Thymus (tissue), 11 donors: ENCODE data around the gene ATXN10. TPM values are rescaled to one million over a fixed set of nuclear protein-coding genes. Genes with fewer than 3 reads are reported as not detected.

Experiments
- DNase-seq, 9 donors: peaks; one replicate each; pipeline ENCODE4 v3.0.0-alpha.2; 2013; ENCODE audit warnings: low spot score in 9 of 9, low read depth in 6 of 9, missing footprints in 1 of 9
- H3K27ac ChIP-seq, 2 donors: one replicate each; pipeline ENCODE4 v1.5.1; 2013; ENCODE audit warnings: control low read depth in 1 of 2, low read depth in 1 of 2, low read length in 1 of 2, mild to moderate bottlenecking in 1 of 2, moderate library complexity in 1 of 2
- H3K27me3 ChIP-seq, 2 donors: one replicate each; pipeline ENCODE4 v1.5.1; 2013; ENCODE audit warnings: low read length in 1 of 2; ENCODE audit not compliant: control insufficient read depth in 2 of 2, insufficient read depth in 1 of 2
- H3K36me3 ChIP-seq, 2 donors: one replicate each; pipeline ENCODE4 v1.5.1; 2013; ENCODE audit warnings: low read length in 1 of 2, mild to moderate bottlenecking in 1 of 2, moderate library complexity in 1 of 2; ENCODE audit not compliant: control insufficient read depth in 2 of 2, insufficient read depth in 2 of 2
- H3K4me1 ChIP-seq, 2 donors: one replicate each; pipeline ENCODE4 v1.5.1; 2013; ENCODE audit warnings: low read length in 2 of 2; ENCODE audit not compliant: control insufficient read depth in 2 of 2, insufficient read depth in 2 of 2
- H3K4me3 ChIP-seq, 2 donors: one replicate each; pipeline ENCODE4 v1.5.1; 2013; ENCODE audit warnings: low read length in 2 of 2, control low read depth in 1 of 2, mild to moderate bottlenecking in 1 of 2
- H3K9me3 ChIP-seq, 2 donors: one replicate each; pipeline ENCODE4 v1.5.1; 2013; ENCODE audit warnings: low read length in 1 of 2, mild to moderate bottlenecking in 1 of 2; ENCODE audit not compliant: control insufficient read depth in 2 of 2, insufficient read depth in 1 of 2
- WGBS: extraction: QIAGEN DNeasy Blood & Tissue Kit; methylation state at CpG from one replicate; pipeline ENCODE4 v1.1.7; 2013; 5-methylcytosine and 5-hydroxymethylcytosine counted together
- polyA plus RNA-seq: library from polyadenylated mRNA; stranded (reverse); fragments of 200-250 nt; gene quantifications from one replicate; pipeline ENCODE4 v1.2.3, GENCODE V29; 2013
- total RNA-seq: library from RNA; stranded (reverse); fragments of 120-200 nt; gene quantifications from one replicate; pipeline ENCODE4 v1.2.4, GENCODE V29; 2013
- donor health status: healthy.

Gene ATXN10
- total and polyA plus RNA-seq, 2 donors: 86.7 to 111 TPM

DNA sequence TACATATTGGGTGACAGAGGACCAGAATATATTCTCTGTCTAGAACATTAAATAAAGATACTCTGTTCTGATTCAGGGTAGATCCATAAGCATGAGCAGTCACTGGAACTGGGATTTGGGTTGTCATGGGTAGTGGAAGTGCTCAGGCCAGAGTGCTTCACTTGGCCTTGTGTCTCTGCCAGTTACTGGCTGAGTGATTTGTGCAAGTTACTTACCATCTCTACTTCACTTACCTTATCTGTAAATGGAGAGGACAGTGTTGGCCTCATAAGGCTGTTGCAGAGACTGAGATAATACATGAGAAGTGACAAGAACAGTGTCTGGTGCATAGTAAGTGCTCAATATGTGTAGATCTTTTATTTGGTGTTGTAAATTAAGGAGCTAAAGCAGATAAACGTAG lies 17.6 kb downstream of the ATXN10 start:
- H3K27ac ChIP-seq: no peak overlapping the region
- WGBS: 96% methylated on average over 1 of the region's 1 CpG

DNA sequence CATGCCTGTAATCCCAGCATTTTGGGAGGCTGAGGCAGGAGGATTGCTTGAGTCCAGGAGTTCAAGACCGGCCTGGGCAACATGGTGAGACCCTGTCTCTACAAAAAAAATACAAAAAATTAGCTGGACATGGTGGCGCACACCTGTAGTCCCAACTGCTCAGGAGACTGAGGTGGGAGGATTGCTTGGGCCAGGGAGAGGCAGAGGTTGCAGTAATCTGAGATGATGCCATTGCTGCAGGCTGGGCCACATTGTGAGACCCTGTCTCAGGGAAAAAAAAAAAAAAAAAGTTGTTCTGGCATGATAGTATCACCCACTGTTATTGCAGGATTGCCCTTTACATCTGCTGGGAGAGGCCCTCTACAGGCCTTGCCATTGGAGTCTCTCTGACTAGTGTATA lies 18.4 kb downstream of the ATXN10 start:
- Histone ChIP-seq H3K4me3 (no peak overlapping the region), H3K27ac (no peak overlapping the region), H3K4me1 (no peaks in the 10 kb centered on the region), H3K27me3 (no peaks in the 10 kb centered on the region), H3K9me3 (no peaks in the 10 kb centered on the region), H3K36me3 (peaks cover 16 to 26% of the 10 kb centered on the region in 2 donors)
- DNase-seq: no peak
- over 99% methylated on average over 2 of the region's 2 CpGs for WGBS

More for the DNA sequence above, 17.6 kb downstream of the ATXN10 start:
- Histone ChIP-seq H3K4me1 (peaks cover 0 to 4% of the 10 kb centered on the region in 2 donors), H3K4me3 (no peak overlapping the region), H3K36me3 (peaks cover 11 to 26% of the 10 kb centered on the region in 2 donors), H3K27me3 (no peaks in the 10 kb centered on the region), H3K9me3 (no peaks in the 10 kb centered on the region)
- no peak for DNase-seq

DNA sequence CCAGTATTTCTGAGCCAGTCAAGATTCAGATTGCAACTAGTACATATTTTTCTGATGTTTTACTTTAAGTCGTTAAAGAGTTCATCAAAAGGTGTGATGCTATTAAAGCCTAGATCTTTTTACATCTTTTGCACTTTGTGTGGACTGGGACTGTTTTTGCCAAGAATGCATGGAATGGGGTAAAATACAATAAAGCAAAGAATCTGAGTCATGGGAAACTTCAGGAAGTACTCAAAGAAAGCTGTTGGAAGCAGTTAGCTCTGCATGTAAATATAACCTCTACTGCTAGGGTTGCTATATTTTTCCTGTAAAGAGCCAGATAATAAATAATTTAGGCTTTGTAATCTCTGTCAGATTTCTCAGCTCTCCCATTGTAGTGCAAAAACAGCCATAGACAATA lies 20.9 kb downstream of the ATXN10 start:
- no peaks in the 10 kb centered on the region for H3K27me3 ChIP-seq
- H3K36me3 ChIP-seq: peaks cover 16 to 29% of the 10 kb centered on the region in 2 donors
- no peaks in the 10 kb centered on the region for H3K4me1 ChIP-seq
- DNase-seq: no peak
- no peaks in the 10 kb centered on the region for H3K9me3 ChIP-seq
- H3K27ac ChIP-seq: no peak overlapping the region
- H3K4me3 ChIP-seq: no peak overlapping the region
- WGBS: 95% methylated on average over 1 of the region's 1 CpG

DNA sequence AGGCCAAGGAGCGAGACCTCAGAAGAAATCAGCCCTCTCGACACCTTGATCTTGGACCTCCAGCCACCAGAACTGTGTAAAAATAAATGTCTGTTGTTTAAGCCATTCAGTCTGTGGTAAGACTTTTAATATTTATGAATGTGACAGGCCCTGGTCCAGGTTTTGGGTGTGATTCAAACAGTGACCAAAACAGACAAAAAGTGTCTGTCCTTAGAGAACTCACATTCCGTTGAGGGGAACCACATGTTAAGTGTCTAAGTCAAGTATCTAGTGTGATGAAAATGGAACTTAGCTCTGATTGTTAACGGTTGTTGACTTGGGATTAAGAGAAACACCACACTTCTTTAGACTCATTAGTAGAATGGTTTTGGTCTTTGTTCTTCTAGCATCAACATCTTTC lies 22.2 kb downstream of the ATXN10 start:
- H3K27me3 ChIP-seq: no peaks in the 10 kb centered on the region
- H3K27ac ChIP-seq: no peak overlapping the region
- no peak overlapping the region for H3K4me3 ChIP-seq
- no peak for DNase-seq
- WGBS: 97% methylated on average over 4 of the region's 4 CpGs
- no peaks in the 10 kb centered on the region for H3K4me1 ChIP-seq
- peaks cover 16 to 32% of the 10 kb centered on the region in 2 donors for H3K36me3 ChIP-seq
- H3K9me3 ChIP-seq: no peaks in the 10 kb centered on the region

DNA sequence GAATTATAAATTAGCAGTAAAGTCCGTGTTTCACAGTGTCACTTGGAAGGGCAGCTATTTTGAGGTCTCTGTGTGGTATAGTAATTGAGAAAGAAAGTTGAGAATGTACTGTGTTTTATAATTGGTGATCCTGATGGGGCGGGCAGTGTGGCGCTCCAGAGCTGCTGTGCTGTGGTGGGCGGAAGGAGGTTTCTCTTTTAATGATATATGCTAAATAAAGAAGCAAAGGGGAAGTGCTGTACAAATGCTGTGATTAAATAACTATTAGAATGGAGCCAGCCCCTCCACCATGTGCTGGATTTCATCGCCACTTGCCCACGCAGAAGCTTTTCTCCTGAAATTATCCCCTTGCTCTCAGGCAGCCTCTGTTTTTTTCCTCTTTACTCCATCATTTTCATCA lies 24.6 kb downstream of the ATXN10 start:
- DNase-seq: no peak
- WGBS: 86% methylated on average over 6 of the region's 6 CpGs
- no peaks in the 10 kb centered on the region for H3K4me1 ChIP-seq
- no peaks in the 10 kb centered on the region for H3K9me3 ChIP-seq
- peaks cover 24 to 28% of the 10 kb centered on the region in 2 donors for H3K36me3 ChIP-seq
- H3K4me3 ChIP-seq: no peak overlapping the region
- no peak overlapping the region for H3K27ac ChIP-seq
- H3K27me3 ChIP-seq: no peaks in the 10 kb centered on the region

DNA sequence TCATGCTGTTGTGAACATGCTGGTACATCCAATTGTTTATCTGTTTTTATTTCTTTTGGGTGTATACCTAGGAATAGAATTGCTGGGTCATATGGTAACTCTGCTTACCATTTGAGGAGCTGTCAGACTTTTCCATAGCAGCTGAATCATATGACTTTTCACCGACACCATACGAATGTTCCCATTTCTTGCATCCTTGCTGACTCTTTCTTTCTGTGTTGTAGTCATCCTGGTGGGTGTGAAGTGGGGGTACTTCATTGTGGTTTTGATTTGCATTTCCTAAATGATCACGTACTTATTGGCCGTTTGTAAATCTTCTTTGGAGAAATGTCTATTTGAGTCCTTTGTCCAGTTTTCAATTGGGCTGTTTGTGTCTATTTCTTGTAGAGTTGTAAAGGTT lies 26.5 kb downstream of the ATXN10 start:
- WGBS: 96% methylated on average over 4 of the region's 4 CpGs
- Histone ChIP-seq H3K4me3 (no peak overlapping the region), H3K9me3 (no peaks in the 10 kb centered on the region), H3K27ac (no peak overlapping the region), H3K36me3 (peaks cover 26 to 28% of the 10 kb centered on the region in 2 donors), H3K4me1 (no peaks in the 10 kb centered on the region), H3K27me3 (no peaks in the 10 kb centered on the region)
- no peak for DNase-seq

DNA sequence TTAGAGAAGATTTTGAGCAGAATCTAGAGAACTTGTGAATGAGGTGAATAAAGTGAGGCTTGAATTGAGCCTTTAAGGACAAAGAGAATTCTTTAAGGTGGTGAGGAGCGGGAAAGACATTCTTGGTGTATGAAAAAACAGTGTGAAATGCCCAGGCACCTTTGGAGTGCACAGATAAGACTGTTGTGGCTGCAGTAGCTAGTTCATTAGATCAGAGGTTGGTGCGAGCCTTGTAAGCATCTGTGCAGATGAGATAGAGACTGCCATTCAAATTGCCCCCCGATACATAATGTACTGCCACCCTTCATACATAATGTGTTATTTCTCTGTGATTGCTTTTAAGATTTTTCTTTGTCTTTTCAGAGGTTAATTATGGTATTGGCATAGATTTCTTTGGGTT lies 31.3 kb downstream of the ATXN10 start:
- no peak overlapping the region for H3K27ac ChIP-seq
- no peaks in the 10 kb centered on the region for H3K27me3 ChIP-seq
- H3K4me1 ChIP-seq: no peaks in the 10 kb centered on the region
- WGBS: 96% methylated on average over 3 of the region's 3 CpGs
- H3K9me3 ChIP-seq: no peaks in the 10 kb centered on the region
- no peak overlapping the region for H3K4me3 ChIP-seq
- no peak for DNase-seq
- peaks cover 27 to 29% of the 10 kb centered on the region in 2 donors for H3K36me3 ChIP-seq

DNA sequence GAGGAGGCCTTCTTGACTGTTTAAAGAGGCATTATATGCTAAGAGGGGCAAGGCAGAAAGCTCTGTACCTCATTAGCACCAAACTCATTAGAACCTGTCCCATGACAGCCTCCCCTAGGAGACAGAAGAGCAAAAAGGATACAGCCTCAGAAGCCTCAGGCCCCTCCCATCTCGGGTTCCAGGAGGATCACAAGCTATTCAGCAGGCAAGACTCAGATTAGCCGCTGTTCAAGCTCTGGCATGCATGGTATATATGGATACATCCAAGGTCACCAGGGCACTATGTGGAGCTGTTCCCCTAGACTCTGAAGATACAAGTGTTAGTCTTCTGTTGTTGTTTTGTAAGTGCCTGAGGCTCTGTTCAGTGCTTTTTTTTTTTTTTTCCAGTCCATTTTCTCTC lies 32.1 kb downstream of the ATXN10 start:
- H3K36me3 ChIP-seq: peaks cover 30 to 32% of the 10 kb centered on the region in 2 donors
- WGBS: 89% methylated on average over 2 of the region's 2 CpGs
- no peak overlapping the region for H3K27ac ChIP-seq
- no peaks in the 10 kb centered on the region for H3K9me3 ChIP-seq
- no peak for DNase-seq
- no peaks in the 10 kb centered on the region for H3K4me1 ChIP-seq
- no peak overlapping the region for H3K4me3 ChIP-seq
- no peaks in the 10 kb centered on the region for H3K27me3 ChIP-seq

DNA sequence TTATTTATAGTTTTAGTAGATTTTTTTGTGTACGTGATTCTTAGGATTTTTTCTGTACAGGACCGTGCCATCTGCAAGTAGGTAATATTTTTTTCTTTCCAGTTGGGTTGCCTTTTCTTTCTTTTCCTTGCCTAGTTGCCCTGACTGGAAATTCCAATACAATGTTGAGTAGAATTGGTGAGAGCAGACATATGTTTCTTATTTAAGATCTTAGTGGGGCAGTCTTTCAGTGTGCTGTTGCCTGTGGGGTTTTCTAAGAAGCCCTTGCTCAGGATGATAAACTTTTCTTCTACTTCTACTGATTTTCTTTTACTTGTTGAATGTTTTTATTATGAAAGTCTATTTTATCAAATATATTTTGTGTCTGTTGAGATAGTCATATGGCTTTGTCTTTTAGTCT lies 33.0 kb downstream of the ATXN10 start:
- no peak overlapping the region for H3K27ac ChIP-seq
- H3K27me3 ChIP-seq: no peaks in the 10 kb centered on the region
- 98% methylated on average over 2 of the region's 2 CpGs for WGBS
- DNase-seq: no peak
- no peak overlapping the region for H3K4me3 ChIP-seq
- H3K36me3 ChIP-seq: peaks cover 30 to 34% of the 10 kb centered on the region in 2 donors
- H3K9me3 ChIP-seq: no peaks in the 10 kb centered on the region
- no peaks in the 10 kb centered on the region for H3K4me1 ChIP-seq

DNA sequence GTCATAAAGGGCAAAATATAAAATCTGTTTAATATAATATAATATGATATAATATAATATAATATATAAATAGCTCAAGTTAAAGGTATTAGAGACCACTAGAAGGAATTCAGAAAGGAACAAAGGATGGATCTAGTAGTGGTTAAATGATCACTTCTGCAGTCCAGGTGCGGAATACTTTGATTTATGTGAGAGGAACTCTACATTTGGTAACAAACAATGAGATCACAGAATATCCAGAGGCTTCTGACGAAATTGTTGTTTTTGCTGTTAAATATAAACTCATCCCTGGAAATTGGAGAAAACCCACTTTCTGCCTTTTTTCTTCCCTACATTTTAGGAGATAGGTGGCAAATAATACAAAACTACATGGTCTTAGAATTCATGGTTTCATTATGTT lies 36.0 kb downstream of the ATXN10 start:
- Histone ChIP-seq H3K4me3 (no peak overlapping the region), H3K27ac (no peak overlapping the region), H3K27me3 (no peaks in the 10 kb centered on the region), H3K9me3 (no peaks in the 10 kb centered on the region), H3K36me3 (peaks cover 33 to 34% of the 10 kb centered on the region in 2 donors), H3K4me1 (no peaks in the 10 kb centered on the region)
- 96% methylated on average over 2 of the region's 2 CpGs for WGBS
- no peak for DNase-seq
